Measurements from ENCODE around the gene MB21D2.
A peak's percentile ranks its signal among the peaks of the same experiment; 100 is the strongest.

The MB21D2 gene

GRCh38 chr3:192919901-192920300 is 2.2 kb upstream of the MB21D2 start:
- no peaks in the 10 kb centered on the region for H3K36me3 ChIP-seq (ENCODE audit: control insufficient read depth, insufficient read depth, low read length)
- no peaks in the 10 kb centered on the region for H3K27me3 ChIP-seq (ENCODE audit: control insufficient read depth, insufficient read depth, low read length)
- no peaks in the 10 kb centered on the region for H3K9me3 ChIP-seq (ENCODE audit: control insufficient read depth, low read length)
- H3K4me3 ChIP-seq (ENCODE audit: low read length): no peak overlapping the region
- no peak overlapping the region for H3K9ac ChIP-seq (ENCODE audit: low read length)
- H3K4me1 ChIP-seq (ENCODE audit: control insufficient read depth, insufficient read depth, low read length): peaks cover 22% of the 10 kb centered on the region

- Histone ChIP-seq H3K27me3 (ENCODE audit: control insufficient read depth, insufficient read depth, low read length) (no peaks in the 10 kb centered on the region), H3K9ac (ENCODE audit: low read length) (peak overlapping the region; percentile 69)
These were observed 576 bp upstream of the MB21D2 start for GRCh38 chr3:192918275-192918588.

GRCh38 chr3:192917028-192917403 is 640 bp downstream of the MB21D2 start:
- no peaks in the 10 kb centered on the region for H3K27me3 ChIP-seq (ENCODE audit: control insufficient read depth, insufficient read depth, low read length)
- peaks cover 16% of the 10 kb centered on the region for H3K4me1 ChIP-seq (ENCODE audit: control insufficient read depth, insufficient read depth, low read length)

More at GRCh38 chr3:192918275-192918588, 576 bp upstream of the MB21D2 start:
- Histone ChIP-seq H3K4me3 (ENCODE audit: low read length) (peak overlapping the region; percentile 0), H3K9me3 (ENCODE audit: control insufficient read depth, low read length) (no peaks in the 10 kb centered on the region), H3K4me1 (ENCODE audit: control insufficient read depth, insufficient read depth, low read length) (peaks cover 19% of the 10 kb centered on the region), H3K36me3 (ENCODE audit: control insufficient read depth, insufficient read depth, low read length) (no peaks in the 10 kb centered on the region)

GRCh38 chr3:192916371-192917027 is 1.2 kb downstream of the MB21D2 start:
- no peaks in the 10 kb centered on the region for H3K9me3 ChIP-seq (ENCODE audit: control insufficient read depth, low read length)
- peak overlapping the region; percentile 86 for H3K9ac ChIP-seq (ENCODE audit: low read length)
- H3K27me3 ChIP-seq (ENCODE audit: control insufficient read depth, insufficient read depth, low read length): no peaks in the 10 kb centered on the region
- H3K4me3 ChIP-seq (ENCODE audit: low read length): peak overlapping the region; percentile 96
- H3K36me3 ChIP-seq (ENCODE audit: control insufficient read depth, insufficient read depth, low read length): no peaks in the 10 kb centered on the region
- peaks cover 16% of the 10 kb centered on the region for H3K4me1 ChIP-seq (ENCODE audit: control insufficient read depth, insufficient read depth, low read length)

More at GRCh38 chr3:192917028-192917403, 640 bp downstream of the MB21D2 start:
- peak overlapping the region; percentile 96 for H3K4me3 ChIP-seq (ENCODE audit: low read length)
- no peaks in the 10 kb centered on the region for H3K9me3 ChIP-seq (ENCODE audit: control insufficient read depth, low read length)
- H3K9ac ChIP-seq (ENCODE audit: low read length): peak overlapping the region; percentile 86
- no peaks in the 10 kb centered on the region for H3K36me3 ChIP-seq (ENCODE audit: control insufficient read depth, insufficient read depth, low read length)

- Histone ChIP-seq H3K36me3 (ENCODE audit: control insufficient read depth, insufficient read depth, low read length) (no peaks in the 10 kb centered on the region), H3K4me1 (ENCODE audit: control insufficient read depth, insufficient read depth, low read length) (peaks cover 16% of the 10 kb centered on the region), H3K27me3 (ENCODE audit: control insufficient read depth, insufficient read depth, low read length) (no peaks in the 10 kb centered on the region), H3K9ac (ENCODE audit: low read length) (no peak overlapping the region), H3K4me3 (ENCODE audit: low read length) (no peak overlapping the region), H3K9me3 (ENCODE audit: control insufficient read depth, low read length) (no peaks in the 10 kb centered on the region)
These were observed 1.9 kb downstream of the MB21D2 start for GRCh38 chr3:192915722-192916121.

- Histone ChIP-seq H3K27me3 (ENCODE audit: control insufficient read depth, insufficient read depth, low read length) (no peaks in the 10 kb centered on the region), H3K4me1 (ENCODE audit: control insufficient read depth, insufficient read depth, low read length) (peaks cover 16% of the 10 kb centered on the region), H3K4me3 (ENCODE audit: low read length) (no peak overlapping the region), H3K9ac (ENCODE audit: low read length) (no peak overlapping the region), H3K9me3 (ENCODE audit: control insufficient read depth, low read length) (no peaks in the 10 kb centered on the region), H3K36me3 (ENCODE audit: control insufficient read depth, insufficient read depth, low read length) (no peaks in the 10 kb centered on the region)
These were observed 2.4 kb downstream of the MB21D2 start for GRCh38 chr3:192915304-192915703.

- Histone ChIP-seq H3K27me3 (ENCODE audit: control insufficient read depth, insufficient read depth, low read length) (no peaks in the 10 kb centered on the region), H3K4me3 (ENCODE audit: low read length) (no peak overlapping the region), H3K36me3 (ENCODE audit: control insufficient read depth, insufficient read depth, low read length) (no peaks in the 10 kb centered on the region), H3K4me1 (ENCODE audit: control insufficient read depth, insufficient read depth, low read length) (peaks cover 16% of the 10 kb centered on the region), H3K9me3 (ENCODE audit: control insufficient read depth, low read length) (no peaks in the 10 kb centered on the region), H3K9ac (ENCODE audit: low read length) (no peak overlapping the region)
These were observed 2.8 kb downstream of the MB21D2 start for GRCh38 chr3:192914848-192915247.

GRCh38 chr3:192913540-192913939 is 4.1 kb downstream of the MB21D2 start:
- Histone ChIP-seq H3K4me1 (ENCODE audit: control insufficient read depth, insufficient read depth, low read length) (peaks cover 13% of the 10 kb centered on the region), H3K27me3 (ENCODE audit: control insufficient read depth, insufficient read depth, low read length) (no peaks in the 10 kb centered on the region), H3K4me3 (ENCODE audit: low read length) (no peak overlapping the region), H3K36me3 (ENCODE audit: control insufficient read depth, insufficient read depth, low read length) (no peaks in the 10 kb centered on the region), H3K9ac (ENCODE audit: low read length) (no peak overlapping the region), H3K9me3 (ENCODE audit: control insufficient read depth, low read length) (no peaks in the 10 kb centered on the region)

GRCh38 chr3:192911293-192911692 is 6.4 kb downstream of the MB21D2 start:
- Histone ChIP-seq H3K9ac (ENCODE audit: low read length) (no peak overlapping the region), H3K27me3 (ENCODE audit: control insufficient read depth, insufficient read depth, low read length) (no peaks in the 10 kb centered on the region), H3K36me3 (ENCODE audit: control insufficient read depth, insufficient read depth, low read length) (no peaks in the 10 kb centered on the region), H3K4me3 (ENCODE audit: low read length) (no peak overlapping the region), H3K9me3 (ENCODE audit: control insufficient read depth, low read length) (no peaks in the 10 kb centered on the region), H3K4me1 (ENCODE audit: control insufficient read depth, insufficient read depth, low read length) (peaks cover 9% of the 10 kb centered on the region)

GRCh38 chr3:192907784-192908183 is 9.9 kb downstream of the MB21D2 start:
- Histone ChIP-seq H3K27me3 (ENCODE audit: control insufficient read depth, insufficient read depth, low read length) (no peaks in the 10 kb centered on the region), H3K4me3 (ENCODE audit: low read length) (no peak overlapping the region), H3K36me3 (ENCODE audit: control insufficient read depth, insufficient read depth, low read length) (no peaks in the 10 kb centered on the region), H3K9me3 (ENCODE audit: control insufficient read depth, low read length) (no peaks in the 10 kb centered on the region), H3K9ac (ENCODE audit: low read length) (no peak overlapping the region), H3K4me1 (ENCODE audit: control insufficient read depth, insufficient read depth, low read length) (peaks cover 4% of the 10 kb centered on the region)

GRCh38 chr3:192906940-192907339 is 10.7 kb downstream of the MB21D2 start:
- no peaks in the 10 kb centered on the region for H3K27me3 ChIP-seq (ENCODE audit: control insufficient read depth, insufficient read depth, low read length)
- H3K9me3 ChIP-seq (ENCODE audit: control insufficient read depth, low read length): no peaks in the 10 kb centered on the region
- no peaks in the 10 kb centered on the region for H3K36me3 ChIP-seq (ENCODE audit: control insufficient read depth, insufficient read depth, low read length)
- H3K4me1 ChIP-seq (ENCODE audit: control insufficient read depth, insufficient read depth, low read length): peaks cover 12% of the 10 kb centered on the region
- no peak overlapping the region for H3K9ac ChIP-seq (ENCODE audit: low read length)
- H3K4me3 ChIP-seq (ENCODE audit: low read length): no peak overlapping the region

- no peaks in the 10 kb centered on the region for H3K9me3 ChIP-seq (ENCODE audit: control insufficient read depth, low read length)
- no peak overlapping the region for H3K9ac ChIP-seq (ENCODE audit: low read length)
- H3K36me3 ChIP-seq (ENCODE audit: control insufficient read depth, insufficient read depth, low read length): no peaks in the 10 kb centered on the region
- no peaks in the 10 kb centered on the region for H3K27me3 ChIP-seq (ENCODE audit: control insufficient read depth, insufficient read depth, low read length)
- H3K4me1 ChIP-seq (ENCODE audit: control insufficient read depth, insufficient read depth, low read length): peaks cover 20% of the 10 kb centered on the region
- H3K4me3 ChIP-seq (ENCODE audit: low read length): no peak overlapping the region
These were observed 11.5 kb downstream of the MB21D2 start for GRCh38 chr3:192905980-192906678.

Data from mucosa of stomach (tissue), 1 donor.